ENCODE data around the gene CTBS. TPM values are rescaled to one million over a fixed set of nuclear protein-coding genes. Genes with fewer than 3 reads are reported as not detected.
A peak's percentile ranks its signal among the peaks of the same experiment; 100 is the strongest.

CTBS gene
- total and polyA plus RNA-seq, 2 of the 13 experiments (the other 11 are each of a cell fraction or from before 2014, with no cell fraction given): 4.7 to 12.4 TPM

DNA sequence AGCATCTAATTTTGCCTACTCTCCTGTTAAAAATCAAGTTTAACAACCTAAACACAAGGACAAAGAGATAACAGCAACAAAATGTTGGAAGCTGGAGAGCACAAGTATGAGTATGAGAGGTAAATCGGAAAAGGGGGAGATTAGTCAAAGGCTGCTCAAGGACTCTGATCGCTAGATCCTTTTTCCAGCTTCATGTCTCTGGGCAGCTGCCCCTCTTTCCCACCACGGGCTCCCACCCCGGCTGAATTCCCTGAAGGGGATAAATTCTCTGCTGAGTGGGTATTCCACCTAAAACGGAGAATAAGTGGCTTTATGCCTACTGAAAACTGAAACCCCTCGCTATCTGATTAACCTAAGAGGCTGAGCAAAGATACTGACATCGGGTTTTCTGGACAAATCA lies 696 bp upstream of the CTBS start:
- intact Hi-C loops (cut with micrococcal nuclease; ENCODE audit: unreplicated experiment): loop anchor here (2.0 to 5.0 kb wide), 2 partner anchors 68 to 498 kb away; partner anchors contain the start of genes GNG5 and SPATA1
- POLR2A ChIA-PET: interaction anchor here (3.0 to 3.5 kb wide), 3 partner anchors 10 to 70 kb away, joined by 11 to 90 read pairs (median 40); partner anchors contain the start of genes GNG5 and SPATA1
- no peak for DNase-seq (ENCODE audit: low spot score)

More for the DNA sequence above, 696 bp upstream of the CTBS start:
- in situ Hi-C loops (cut with HindIII; ENCODE audit: extremely low pct_ligation_motif_present, low pct_unique_long_range_greater_than_20kb): loop anchor here (5.0 kb wide), 1 partner anchor 68 kb away; the partner anchor contains the start of genes GNG5 and SPATA1
- Histone ChIP-seq H3K79me2 (ENCODE audit: insufficient read depth, low read length) (no peaks in the 10 kb centered on the region), H3K36me3 (replicated peaks in 1 of 2; ENCODE audit: control insufficient read depth in 1 of 2, insufficient read depth in 2 of 2, low read length in 2 of 2) (no peaks in the 10 kb centered on the region), H3K4me1 (ENCODE audit: insufficient read depth, low read length) (peaks cover 21% of the 10 kb centered on the region), H3K4me3 (replicated peaks in 1 of 3; ENCODE audit: insufficient read depth in 1 of 3, low read depth in 2 of 3, low read length in 3 of 3) (peak overlapping the region; percentile 54 to 72 (median 55)), H3K27ac (ENCODE audit: extremely low read length, insufficient read depth, low read length) (no peak overlapping the region), H3K4me2 (ENCODE audit: low read depth, low read length) (peak overlapping the region; percentile 99), H4K20me1 (ENCODE audit: insufficient read depth, low read length) (no peaks in the 10 kb centered on the region), H3K9ac (ENCODE audit: insufficient read depth, low read depth, low read length) (peak overlapping the region; percentile 51; the same call in 1 of the 2 replicates), H2AFZ (ENCODE audit: low read length) (peak overlapping the region; percentile 97), H3K27me3 (ENCODE audit: control insufficient read depth in 1 of 2, insufficient read depth in 2 of 2, low read length in 2 of 2) (no peaks in the 10 kb centered on the region; a peak in 1 of 5 replicates), H3K9me3 (ENCODE audit: low read length) (no peaks in the 10 kb centered on the region)
- 35% methylated on average over 7 of the region's 7 CpGs for WGBS (ENCODE audit: low lambda C conversion rate)
- no peak for ATAC-seq
- CTCF ChIA-PET (ENCODE audit: low intra/inter-chr PET ratio, low total read pairs): no interaction called here
- BruUV-seq (replicated peaks): TSS peak; percentile 53
- FAIRE-seq: no peak
- TF ChIP-seq KLF16 (CRISPR knock-in tag; IDR thresholded peaks at IDR 0.05): no peak
- no peak for TF ChIP-seq ZFAT (CRISPR knock-in tag; conservative IDR thresholded peaks at IDR 0.05)
- no peak for TF ChIP-seq ZNF263 (CRISPR knock-in tag; IDR thresholded peaks at IDR 0.05)
- TF ChIP-seq ZNF12 (CRISPR knock-in tag; IDR thresholded peaks at IDR 0.05): no peak
- TF ChIP-seq, protein P1, sequence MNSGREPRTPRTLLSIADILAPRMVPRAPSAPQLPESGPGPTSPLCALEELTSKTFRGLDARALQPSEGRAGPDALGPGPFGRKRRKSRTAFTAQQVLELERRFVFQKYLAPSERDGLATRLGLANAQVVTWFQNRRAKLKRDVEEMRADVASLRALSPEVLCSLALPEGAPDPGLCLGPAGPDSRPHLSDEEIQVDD (CRISPR knock-in tag; IDR thresholded peaks at IDR 0.05; ENCODE audit: borderline replicate concordance): no peak
- TF ChIP-seq, protein P2, sequence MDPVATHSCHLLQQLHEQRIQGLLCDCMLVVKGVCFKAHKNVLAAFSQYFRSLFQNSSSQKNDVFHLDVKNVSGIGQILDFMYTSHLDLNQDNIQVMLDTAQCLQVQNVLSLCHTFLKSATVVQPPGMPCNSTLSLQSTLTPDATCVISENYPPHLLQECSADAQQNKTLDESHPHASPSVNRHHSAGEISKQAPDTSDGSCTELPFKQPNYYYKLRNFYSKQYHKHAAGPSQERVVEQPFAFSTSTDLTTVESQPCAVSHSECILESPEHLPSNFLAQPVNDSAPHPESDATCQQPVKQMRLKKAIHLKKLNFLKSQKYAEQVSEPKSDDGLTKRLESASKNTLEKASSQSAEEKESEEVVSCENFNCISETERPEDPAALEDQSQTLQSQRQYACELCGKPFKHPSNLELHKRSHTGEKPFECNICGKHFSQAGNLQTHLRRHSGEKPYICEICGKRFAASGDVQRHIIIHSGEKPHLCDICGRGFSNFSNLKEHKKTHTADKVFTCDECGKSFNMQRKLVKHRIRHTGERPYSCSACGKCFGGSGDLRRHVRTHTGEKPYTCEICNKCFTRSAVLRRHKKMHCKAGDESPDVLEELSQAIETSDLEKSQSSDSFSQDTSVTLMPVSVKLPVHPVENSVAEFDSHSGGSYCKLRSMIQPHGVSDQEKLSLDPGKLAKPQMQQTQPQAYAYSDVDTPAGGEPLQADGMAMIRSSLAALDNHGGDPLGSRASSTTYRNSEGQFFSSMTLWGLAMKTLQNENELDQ (CRISPR knock-in tag; IDR thresholded peaks at IDR 0.05; ENCODE audit: borderline replicate concordance): no peak
- no peak for TF ChIP-seq ZNF766 (CRISPR knock-in tag; IDR thresholded peaks at IDR 0.05; ENCODE audit: borderline replicate concordance)
- TF ChIP-seq POLR2AphosphoS5 (IDR thresholded peaks at IDR 0.05; ENCODE audit: low read depth, low read length): no peak
- TF ChIP-seq, protein P3, sequence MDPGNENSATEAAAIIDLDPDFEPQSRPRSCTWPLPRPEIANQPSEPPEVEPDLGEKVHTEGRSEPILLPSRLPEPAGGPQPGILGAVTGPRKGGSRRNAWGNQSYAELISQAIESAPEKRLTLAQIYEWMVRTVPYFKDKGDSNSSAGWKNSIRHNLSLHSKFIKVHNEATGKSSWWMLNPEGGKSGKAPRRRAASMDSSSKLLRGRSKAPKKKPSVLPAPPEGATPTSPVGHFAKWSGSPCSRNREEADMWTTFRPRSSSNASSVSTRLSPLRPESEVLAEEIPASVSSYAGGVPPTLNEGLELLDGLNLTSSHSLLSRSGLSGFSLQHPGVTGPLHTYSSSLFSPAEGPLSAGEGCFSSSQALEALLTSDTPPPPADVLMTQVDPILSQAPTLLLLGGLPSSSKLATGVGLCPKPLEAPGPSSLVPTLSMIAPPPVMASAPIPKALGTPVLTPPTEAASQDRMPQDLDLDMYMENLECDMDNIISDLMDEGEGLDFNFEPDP (CRISPR knock-in tag; conservative IDR thresholded peaks at IDR 0.05): no peak
- TF ChIP-seq HES4 (CRISPR knock-in tag; IDR thresholded peaks at IDR 0.05; ENCODE audit: borderline replicate concordance): no peak
- no peak for TF ChIP-seq KDM6A (CRISPR knock-in tag; IDR thresholded peaks at IDR 0.05; ENCODE audit: low read depth)
- TF ChIP-seq GPN1 (CRISPR knock-in tag; IDR thresholded peaks at IDR 0.05; ENCODE audit: borderline replicate concordance): no peak
- no peak for TF ChIP-seq ZNF337 (CRISPR knock-in tag; IDR thresholded peaks at IDR 0.05; ENCODE audit: borderline replicate concordance, low read depth)
- no peak for TF ChIP-seq NFATC3 (CRISPR knock-in tag; IDR thresholded peaks at IDR 0.05)
- TF ChIP-seq KLF15 (CRISPR knock-in tag; IDR thresholded peaks at IDR 0.05; ENCODE audit: borderline replicate concordance): no peak
- TF ChIP-seq GATA4 (IDR thresholded peaks at IDR 0.05; ENCODE audit: borderline replicate concordance, low read depth): no peak
- TF ChIP-seq NFIB (CRISPR knock-in tag; IDR thresholded peaks at IDR 0.05; ENCODE audit: borderline replicate concordance): no peak

Data from HepG2 (cell line).